H9 (cell line): ENCODE results near the gene MAP3K5. TPM values are rescaled to one million over a fixed set of nuclear protein-coding genes. Genes with fewer than 3 reads are reported as not detected.

ENCODE experiments used
- DNase-seq: peaks from one replicate; pipeline ENCODE4 v3.0.0-alpha.2; 2017
- H2AFZ ChIP-seq: one replicate; pipeline ENCODE4 v1.6.1; 2013; ENCODE audit warnings: mild to moderate bottlenecking, low read length, control low read depth, moderate library complexity
- H2AK5ac ChIP-seq: 2 replicates; pipeline ENCODE4 v1.6.1; 2013; ENCODE audit warnings: low read length, control low read depth, mixed read lengths; ENCODE audit not compliant: insufficient read length
- H2BK120ac ChIP-seq: one replicate; pipeline ENCODE4 v1.6.1; 2013; ENCODE audit warnings: low read depth, mild to moderate bottlenecking, low read length, control low read depth, inconsistent platforms; ENCODE audit not compliant: poor library complexity, severe bottlenecking
- H2BK12ac ChIP-seq: 2 replicates; pipeline ENCODE4 v1.6.1; 2013; ENCODE audit warnings: low read length, control low read depth, mixed read lengths, low read depth; ENCODE audit not compliant: insufficient read length
- H2BK15ac ChIP-seq: 2 replicates; pipeline ENCODE4 v1.6.1; 2013; ENCODE audit warnings: low read depth, low read length, control low read depth
- H2BK20ac ChIP-seq: one replicate; pipeline ENCODE4 v1.6.1; 2013; ENCODE audit warnings: low read depth, mild to moderate bottlenecking, low read length, control low read depth, inconsistent platforms; ENCODE audit not compliant: poor library complexity, severe bottlenecking
- H2BK5ac ChIP-seq: 2 replicates; pipeline ENCODE4 v1.6.1; 2013; ENCODE audit warnings: low read length, control low read depth, mixed read lengths; ENCODE audit not compliant: insufficient read length
- H3K14ac ChIP-seq: 2 replicates; pipeline ENCODE4 v1.6.1; 2013; ENCODE audit warnings: low read length, control low read depth; ENCODE audit not compliant: insufficient read depth
- H3K18ac ChIP-seq: 2 replicates; pipeline ENCODE4 v1.6.1; 2013; ENCODE audit warnings: low read depth, mild to moderate bottlenecking, mixed read lengths, low read length, control low read depth; ENCODE audit not compliant: insufficient read length
- H3K23ac ChIP-seq: 2 replicates; pipeline ENCODE4 v1.6.1; 2013; ENCODE audit warnings: low read length, control low read depth, mixed read lengths, low read depth; ENCODE audit not compliant: insufficient read length
- H3K23me2 ChIP-seq: 2 replicates; pipeline ENCODE4 v1.6.1; 2013; ENCODE audit warnings: low read depth, mild to moderate bottlenecking, mixed read lengths, low read length, control low read depth; ENCODE audit not compliant: insufficient read length, poor library complexity, severe bottlenecking
- H3K27ac ChIP-seq: 2 replicates; pipeline ENCODE4 v1.5.1; 2013; ENCODE audit warnings: low read length, control low read depth, mixed read lengths, low read depth; ENCODE audit not compliant: insufficient read length
- H3K27me3 ChIP-seq: 2 replicates; pipeline ENCODE4 v1.6.1; 2013; ENCODE audit warnings: low read length, control low read depth, inconsistent platforms; ENCODE audit not compliant: insufficient read depth
- H3K4ac ChIP-seq: 2 replicates; pipeline ENCODE4 v1.6.1; 2013; ENCODE audit warnings: low read depth, mild to moderate bottlenecking, control low read depth, inconsistent platforms, low read length, moderate library complexity
- H3K4me1 ChIP-seq: 2 replicates; pipeline ENCODE4 v1.6.1; 2013; ENCODE audit warnings: low read length, control low read depth, inconsistent platforms; ENCODE audit not compliant: insufficient read depth
- H3K4me2 ChIP-seq: 2 replicates; pipeline ENCODE4 v1.6.1; 2013; ENCODE audit warnings: low read length, control low read depth, mixed read lengths; ENCODE audit not compliant: insufficient read length, insufficient read depth
- H3K56ac ChIP-seq: 2 replicates; pipeline ENCODE4 v1.6.1; 2013; ENCODE audit warnings: low read depth, mild to moderate bottlenecking, mixed read lengths, low read length, control low read depth; ENCODE audit not compliant: insufficient read length
- H3K79me1 ChIP-seq: 2 replicates; pipeline ENCODE4 v1.6.1; 2013; ENCODE audit warnings: low read depth, mild to moderate bottlenecking, moderate library complexity, low read length, control low read depth, inconsistent platforms; ENCODE audit not compliant: insufficient read depth, poor library complexity, severe bottlenecking
- H3K79me2 ChIP-seq: 2 replicates; pipeline ENCODE4 v1.6.1; 2013; ENCODE audit warnings: low read length, control low read depth, inconsistent platforms; ENCODE audit not compliant: insufficient read depth
- H3K9ac ChIP-seq: 2 replicates; pipeline ENCODE4 v1.6.1; 2013; ENCODE audit warnings: low read length, control low read depth, mixed read lengths; ENCODE audit not compliant: insufficient read length; ENCODE audit errors: extremely low read depth
- H3K9me3 ChIP-seq: one replicate; pipeline ENCODE4 v1.6.1; 2013; ENCODE audit warnings: low read depth, low read length, inconsistent platforms; ENCODE audit not compliant: control insufficient read depth
- H3T11ph ChIP-seq: one replicate; pipeline ENCODE4 v1.6.1; 2013; ENCODE audit warnings: mild to moderate bottlenecking, low read length, control low read depth, inconsistent platforms
- H4K20me1 ChIP-seq: one replicate; pipeline ENCODE4 v1.6.1; 2013; ENCODE audit not compliant: control insufficient read depth, insufficient read length, insufficient read depth
- H4K5ac ChIP-seq: 2 replicates; pipeline ENCODE4 v1.6.1; 2013; ENCODE audit warnings: low read depth, mild to moderate bottlenecking, mixed read lengths, low read length, control low read depth; ENCODE audit not compliant: insufficient read length
- H4K8ac ChIP-seq: replicated peaks from 2 replicates; pipeline ENCODE4 v1.6.1; 2013; ENCODE audit warnings: low read length, control low read depth, mixed read lengths, low read depth; ENCODE audit not compliant: insufficient read length
- H4K91ac ChIP-seq: 2 replicates; pipeline ENCODE4 v1.6.1; 2013; ENCODE audit warnings: low read depth, mild to moderate bottlenecking, moderate library complexity, mixed read lengths, low read length, control low read depth; ENCODE audit not compliant: insufficient read length
- H3K27ac Mint-ChIP-seq, 3 experiments: 2 replicates in 2 of 3; 3 replicates in 1 of 3; pipeline ENCODE4 v1.8.0; 2020 to 2021; ENCODE audit warnings: mixed read lengths in 3 of 3, mild to moderate bottlenecking in 1 of 3, moderate library complexity in 1 of 3
- H3K27me3 Mint-ChIP-seq: 2 replicates; pipeline ENCODE4 v1.8.0; 2021; ENCODE audit warnings: low read depth, mild to moderate bottlenecking, moderate library complexity, mixed read lengths
- H3K36me3 Mint-ChIP-seq, 3 experiments: 2 replicates in 2 of 3; 3 replicates in 1 of 3; pipeline ENCODE4 v1.8.0; 2020 to 2021; ENCODE audit warnings: low read depth in 3 of 3, mixed read lengths in 3 of 3; ENCODE audit not compliant: insufficient read depth in 1 of 3
- H3K4me1 Mint-ChIP-seq, 2 experiments: 2 replicates each; pipeline ENCODE4 v1.8.0; 2020; ENCODE audit warnings: mixed read lengths in 2 of 2
- H3K4me3 Mint-ChIP-seq, 2 experiments: 2 replicates in 1 of 2; 3 replicates in 1 of 2; pipeline ENCODE4 v1.8.0; 2020 to 2021; ENCODE audit warnings: mild to moderate bottlenecking in 2 of 2, mixed read lengths in 2 of 2, moderate library complexity in 1 of 2
- H3K9me3 Mint-ChIP-seq, 2 experiments: 2 replicates in 1 of 2; 3 replicates in 1 of 2; pipeline ENCODE4 v1.8.0; 2020; ENCODE audit warnings: mild to moderate bottlenecking in 2 of 2, mixed read lengths in 2 of 2, moderate library complexity in 1 of 2
- WGBS: extraction: QIAGEN DNeasy Blood & Tissue Kit; methylation state at CpG from one replicate; pipeline ENCODE4 v1.1.7; 2013; ENCODE audit warnings: missing lambda C conversion rate, low lambda C conversion rate, mixed read lengths; ENCODE audit not compliant: insufficient read length; ENCODE audit errors: extremely low coverage; 5-methylcytosine and 5-hydroxymethylcytosine counted together
- total RNA-seq: library from RNA; stranded (reverse); gene quantifications from 2 replicates; pipeline ENCODE4 v1.2.1, GENCODE V29; 2021
- TF ChIP-seq, protein P1 (sequence below): fragments of 200-600 bp; sonication (generic); conservative IDR thresholded peaks from 3 replicates; pipeline ENCODE4 v1.8.0; 2021; ENCODE audit warnings: antibody characterized with exemption, mild to moderate bottlenecking

The MAP3K5 gene
- total RNA-seq, 1 experiment from 2014 or later = 1.6 TPM

GRCh38 chr6:136719280-136720044 is 72.8 kb downstream of the MAP3K5 start:
- Histone ChIP-seq H4K20me1 (no peaks in the 10 kb centered on the region), H2BK15ac (no peak overlapping the region), H3K27ac (no peak overlapping the region), H3K23me2 (no peaks in the 10 kb centered on the region), H3K79me1 (no peaks in the 10 kb centered on the region), H3K56ac (no peak overlapping the region), H3K9me3 (no peaks in the 10 kb centered on the region), H3T11ph (no peak overlapping the region), H3K4me1 (peaks cover 3% of the 10 kb centered on the region; the same call in 1 of the 2 replicates), H2AK5ac (no peak overlapping the region), H3K18ac (no peak overlapping the region), H2AFZ (no peak overlapping the region), H2BK20ac (no peak overlapping the region), H3K14ac (no peak overlapping the region), H2BK12ac (no peak overlapping the region), H2BK120ac (no peak overlapping the region), H3K4me2 (no peak overlapping the region), H3K4ac (no peak overlapping the region), H3K23ac (no peak overlapping the region), H3K79me2 (no peaks in the 10 kb centered on the region), H4K5ac (no peak overlapping the region), H3K9ac (no peak overlapping the region), H3K27me3 (no peaks in the 10 kb centered on the region; the same call in 1 of the 2 replicates), H4K91ac (no peak overlapping the region), H2BK5ac (no peak overlapping the region), H4K8ac (no peak overlapping the region)
- peaks cover 0 to 3% of the 10 kb centered on the region in 2 experiments; a peak in 2 of 5 replicates for H3K9me3 Mint-ChIP-seq
- no peak overlapping the region for H3K27ac Mint-ChIP-seq
- H3K27me3 Mint-ChIP-seq = no peaks in the 10 kb centered on the region
- TF ChIP-seq, protein P1, sequence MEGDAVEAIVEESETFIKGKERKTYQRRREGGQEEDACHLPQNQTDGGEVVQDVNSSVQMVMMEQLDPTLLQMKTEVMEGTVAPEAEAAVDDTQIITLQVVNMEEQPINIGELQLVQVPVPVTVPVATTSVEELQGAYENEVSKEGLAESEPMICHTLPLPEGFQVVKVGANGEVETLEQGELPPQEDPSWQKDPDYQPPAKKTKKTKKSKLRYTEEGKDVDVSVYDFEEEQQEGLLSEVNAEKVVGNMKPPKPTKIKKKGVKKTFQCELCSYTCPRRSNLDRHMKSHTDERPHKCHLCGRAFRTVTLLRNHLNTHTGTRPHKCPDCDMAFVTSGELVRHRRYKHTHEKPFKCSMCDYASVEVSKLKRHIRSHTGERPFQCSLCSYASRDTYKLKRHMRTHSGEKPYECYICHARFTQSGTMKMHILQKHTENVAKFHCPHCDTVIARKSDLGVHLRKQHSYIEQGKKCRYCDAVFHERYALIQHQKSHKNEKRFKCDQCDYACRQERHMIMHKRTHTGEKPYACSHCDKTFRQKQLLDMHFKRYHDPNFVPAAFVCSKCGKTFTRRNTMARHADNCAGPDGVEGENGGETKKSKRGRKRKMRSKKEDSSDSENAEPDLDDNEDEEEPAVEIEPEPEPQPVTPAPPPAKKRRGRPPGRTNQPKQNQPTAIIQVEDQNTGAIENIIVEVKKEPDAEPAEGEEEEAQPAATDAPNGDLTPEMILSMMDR = no peak
- peaks cover 0 to 3% (median 0%) of the 10 kb centered on the region in 3 experiments; a peak in 1 of 7 replicates for H3K36me3 Mint-ChIP-seq
- H3K4me3 Mint-ChIP-seq = no peak overlapping the region
- peaks cover 6 to 10% of the 10 kb centered on the region in 2 experiments; a peak in 3 of 4 replicates for H3K4me1 Mint-ChIP-seq
- no CpG with 5 or more reads among the region's 2 CpGs for WGBS
- DNase-seq = no peak
